ENCODE data around the gene MRPL50.

The MRPL50 gene

GRCh38 chr9:101383361-101383760 is 15.1 kb downstream of the MRPL50 start:
- H3K36me3 ChIP-seq: no peaks in the 10 kb centered on the region
- no peak overlapping the region for H3K4me3 ChIP-seq (ENCODE audit: low read depth in 1 of 2, low read length in 1 of 2)
- TF ChIP-seq CTCF (IDR thresholded peaks at IDR 0.05): no peak
- H3K27me3 ChIP-seq: peaks cover 12% of the 10 kb centered on the region
- no peaks in the 10 kb centered on the region for H3K4me1 ChIP-seq (ENCODE audit: control insufficient read depth in 1 of 2, insufficient read depth in 1 of 2, low read depth in 1 of 2, low read length in 1 of 2)
- H3K9me3 ChIP-seq: no peaks in the 10 kb centered on the region
- no peak overlapping the region for H3K27ac ChIP-seq

GRCh38 chr9:101381833-101382342 is 16.5 kb downstream of the MRPL50 start:
- no peaks in the 10 kb centered on the region for H3K4me1 ChIP-seq (ENCODE audit: control insufficient read depth in 1 of 2, insufficient read depth in 1 of 2, low read depth in 1 of 2, low read length in 1 of 2)
- no peak overlapping the region for H3K27ac ChIP-seq
- no peak overlapping the region for H3K4me3 ChIP-seq (ENCODE audit: low read depth in 1 of 2, low read length in 1 of 2)
- no peaks in the 10 kb centered on the region for H3K36me3 ChIP-seq
- peaks cover 12% of the 10 kb centered on the region for H3K27me3 ChIP-seq
- TF ChIP-seq CTCF (IDR thresholded peaks at IDR 0.05): no peak
- no peaks in the 10 kb centered on the region for H3K9me3 ChIP-seq

GRCh38 chr9:101381118-101381517 is 17.3 kb downstream of the MRPL50 start:
- Histone ChIP-seq H3K4me3 (ENCODE audit: low read depth in 1 of 2, low read length in 1 of 2) (no peak overlapping the region), H3K27ac (no peak overlapping the region), H3K4me1 (ENCODE audit: control insufficient read depth in 1 of 2, insufficient read depth in 1 of 2, low read depth in 1 of 2, low read length in 1 of 2) (no peaks in the 10 kb centered on the region), H3K27me3 (peaks cover 12% of the 10 kb centered on the region), H3K9me3 (no peaks in the 10 kb centered on the region), H3K36me3 (no peaks in the 10 kb centered on the region)
- no peak for TF ChIP-seq CTCF (IDR thresholded peaks at IDR 0.05)

- Histone ChIP-seq H3K4me1 (ENCODE audit: control insufficient read depth in 1 of 2, insufficient read depth in 1 of 2, low read depth in 1 of 2, low read length in 1 of 2) (no peaks in the 10 kb centered on the region), H3K27me3 (peaks cover 12% of the 10 kb centered on the region), H3K9me3 (no peaks in the 10 kb centered on the region), H3K36me3 (no peaks in the 10 kb centered on the region), H3K4me3 (ENCODE audit: low read depth in 1 of 2, low read length in 1 of 2) (no peak overlapping the region), H3K27ac (no peak overlapping the region)
- no peak for TF ChIP-seq CTCF (IDR thresholded peaks at IDR 0.05)
These were observed 18.1 kb downstream of the MRPL50 start for GRCh38 chr9:101380295-101380694.

GRCh38 chr9:101376111-101376848 is 22.1 kb downstream of the MRPL50 start:
- no peak overlapping the region for H3K27ac ChIP-seq
- H3K4me1 ChIP-seq (ENCODE audit: control insufficient read depth in 1 of 2, insufficient read depth in 1 of 2, low read depth in 1 of 2, low read length in 1 of 2): no peaks in the 10 kb centered on the region
- no peaks in the 10 kb centered on the region for H3K36me3 ChIP-seq
- H3K9me3 ChIP-seq: no peaks in the 10 kb centered on the region
- peaks cover 17% of the 10 kb centered on the region for H3K27me3 ChIP-seq
- H3K4me3 ChIP-seq (ENCODE audit: low read depth in 1 of 2, low read length in 1 of 2): no peak overlapping the region
- no peak for TF ChIP-seq CTCF (IDR thresholded peaks at IDR 0.05)

Data from neutrophil (primary cell).